Liver (tissue), 9 donors: ENCODE measurements around the gene PTGER2. TPM values are rescaled to one million over a fixed set of nuclear protein-coding genes. Genes with fewer than 3 reads are reported as not detected.

Experiments used
- DNase-seq: peaks from one replicate; pipeline ENCODE4 v3.0.0-alpha.2; 2017; ENCODE audit warnings: low spot score
- H3K27ac ChIP-seq, 2 donors: one replicate each; pipeline ENCODE4 v1.7.0; 2013; ENCODE audit warnings: inconsistent platforms in 2 of 2, low read length in 2 of 2, control low read depth in 1 of 2, low read depth in 1 of 2, mild to moderate bottlenecking in 1 of 2
- H3K27me3 ChIP-seq, 4 donors: one replicate each; pipeline versions ENCODE4 v1.6.1 to v1.7.0; 2013; ENCODE audit warnings: low read length in 3 of 4, inconsistent platforms in 1 of 4, mild to moderate bottlenecking in 1 of 4, moderate library complexity in 1 of 4; ENCODE audit not compliant: control insufficient read depth in 4 of 4, insufficient read depth in 4 of 4
- H3K36me3 ChIP-seq, 4 donors: one replicate each; pipeline versions ENCODE4 v1.6.1 to v1.7.0; 2013; ENCODE audit warnings: low read length in 3 of 4, mild to moderate bottlenecking in 3 of 4, low read depth in 1 of 4, moderate library complexity in 1 of 4; ENCODE audit not compliant: control insufficient read depth in 4 of 4, insufficient read depth in 3 of 4
- H3K4me1 ChIP-seq, 4 donors: one replicate each; pipeline versions ENCODE4 v1.6.1 to v1.7.0; 2013; ENCODE audit warnings: low read length in 3 of 4, mild to moderate bottlenecking in 3 of 4, moderate library complexity in 1 of 4; ENCODE audit not compliant: control insufficient read depth in 4 of 4, insufficient read depth in 4 of 4
- H3K4me3 ChIP-seq, 3 donors: one replicate each; pipeline versions ENCODE4 v1.6.1 to v1.7.0; 2013; ENCODE audit warnings: low read length in 3 of 3, control low read depth in 1 of 3, low read depth in 1 of 3, mild to moderate bottlenecking in 1 of 3
- H3K9ac ChIP-seq, 2 donors: one replicate each; pipeline ENCODE4 v1.7.0; 2013; ENCODE audit warnings: low read length in 2 of 2, mild to moderate bottlenecking in 2 of 2, moderate library complexity in 2 of 2, control low read depth in 1 of 2, low read depth in 1 of 2
- H3K9me3 ChIP-seq, 4 donors: one replicate each; pipeline versions ENCODE4 v1.6.1 to v1.7.0; 2013; ENCODE audit warnings: low read length in 3 of 4; ENCODE audit not compliant: control insufficient read depth in 4 of 4
- FOXA1 ChIP-seq: IDR thresholded peaks from 2 replicates; pipeline ENCODE4 v1.6.1; 2016; ENCODE audit warnings: antibody characterized with exemption
- GABPA ChIP-seq, 2 donors: IDR thresholded peaks in 1 of 2; conservative IDR thresholded peaks in 1 of 2; 2 replicates each; pipeline ENCODE4 v1.6.1; 2016; ENCODE audit warnings: antibody characterized with exemption in 2 of 2, mild to moderate bottlenecking in 1 of 2, moderate library complexity in 1 of 2
- HNF4A ChIP-seq, 2 donors: conservative IDR thresholded peaks; 2 replicates each; pipeline ENCODE4 v1.6.1; 2016; ENCODE audit warnings: antibody characterized with exemption in 2 of 2, mild to moderate bottlenecking in 2 of 2
- HNF4G ChIP-seq: IDR thresholded peaks from 2 replicates; pipeline ENCODE4 v1.6.1; 2016; ENCODE audit warnings: antibody characterized with exemption
- JUND ChIP-seq, 2 donors: IDR thresholded peaks; 2 replicates each; pipeline ENCODE4 v1.6.1; 2016; ENCODE audit warnings: antibody characterized with exemption in 2 of 2
- NR2F2 ChIP-seq: IDR thresholded peaks from 2 replicates; pipeline ENCODE4 v1.6.1; 2016; ENCODE audit warnings: antibody characterized with exemption
- RAD21 ChIP-seq, 2 donors: IDR thresholded peaks; 2 replicates each; pipeline ENCODE4 v1.6.1; 2016; ENCODE audit warnings: antibody characterized with exemption in 2 of 2, mild to moderate bottlenecking in 2 of 2
- SP1 ChIP-seq: IDR thresholded peaks from 2 replicates; pipeline ENCODE4 v1.6.1; 2018; ENCODE audit warnings: antibody characterized with exemption, mild to moderate bottlenecking
- TAF1 ChIP-seq: conservative IDR thresholded peaks from 2 replicates; pipeline ENCODE4 v1.6.1; 2016; ENCODE audit warnings: antibody characterized with exemption, mild to moderate bottlenecking
- YY1 ChIP-seq: IDR thresholded peaks from 2 replicates; pipeline ENCODE4 v1.6.1; 2016; ENCODE audit warnings: antibody characterized with exemption, mild to moderate bottlenecking
- WGBS: extraction: QIAGEN DNeasy Blood & Tissue Kit; methylation state at CpG from one replicate; pipeline ENCODE4 v1.1.7; 2013; 5-methylcytosine and 5-hydroxymethylcytosine counted together
- polyA plus RNA-seq, 2 donors: library from polyadenylated mRNA; stranded (reverse) in 1 of 2; unstranded in 1 of 2; fragments of 200-250 nt in 1 of 2; fragments of >200 nt in 1 of 2; fragmentation: Nextera tagmentation in 1 of 2; extraction: Ambion mirVana in 1 of 2; gene quantifications; one replicate each; pipeline versions ENCODE4 v1.2.1 to v1.2.3, GENCODE V29; 2013 to 2015
- total RNA-seq, 2 donors: library from RNA; depleted of rRNA; stranded (reverse); fragments of >200 nt; gene quantifications; one replicate each; pipeline ENCODE4 v1.2.3, GENCODE V29; 2014
- TF ChIP-seq, protein P1 (sequence below): IDR thresholded peaks from 2 replicates; pipeline ENCODE4 v1.6.1; 2016; ENCODE audit warnings: antibody characterized with exemption
- TF ChIP-seq, protein P2 (sequence below): fragments of 150-350 bp; IDR thresholded peaks from 2 replicates; pipeline ENCODE4 v1.5.1; 2017; ENCODE audit warnings: improper control_type of control experiment, low read depth, low read length; ENCODE audit not compliant: missing input control
- TF ChIP-seq, protein P3 (sequence below): IDR thresholded peaks from 2 replicates; pipeline ENCODE4 v1.6.1; 2016; ENCODE audit warnings: antibody characterized with exemption
- TF ChIP-seq, protein P4 (sequence below): IDR thresholded peaks from 2 replicates; pipeline ENCODE4 v1.6.1; 2016; ENCODE audit warnings: antibody characterized with exemption, mild to moderate bottlenecking
- donor health status: healthy.
- donor health status: healthy.
- donor health status: healthy.
- donor health status: healthy.
- donor health status: healthy.

PTGER2 gene
- total and polyA plus RNA-seq, 4 donors = 0.36 to 1.9 (median 0.81) TPM

DNA sequence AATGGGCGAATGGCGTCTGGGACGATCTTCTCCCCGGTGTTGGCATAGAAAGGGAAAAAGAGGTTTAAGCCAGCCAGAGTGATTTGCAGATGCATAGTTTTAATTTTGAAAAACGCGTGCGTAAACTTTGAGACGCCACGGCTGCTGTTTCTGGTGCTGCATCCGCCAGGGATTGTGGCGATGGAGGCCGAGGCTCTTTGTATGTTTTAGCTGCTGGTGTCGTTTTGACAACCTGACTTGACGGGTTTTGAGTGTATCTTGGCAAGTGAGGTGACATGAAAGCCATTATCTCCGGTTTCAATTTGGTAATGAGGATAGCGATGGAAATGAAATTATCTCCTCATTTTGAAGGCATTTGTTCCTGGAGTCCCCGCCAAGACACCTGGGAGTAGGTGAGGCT, 45.0 kb upstream of the PTGER2 start:
- peak overlapping the region in 1 of 3 donors; percentile 37 for H3K4me3 ChIP-seq
- no peak overlapping the region for H3K27ac ChIP-seq
- no peak overlapping the region for H3K9ac ChIP-seq
- TF ChIP-seq HNF4A (conservative IDR thresholded peaks at IDR 0.05) (no peak), HNF4G (no peak), SP1 (no peak), TAF1 (no peak), NR2F2 (no peak), GABPA (IDR thresholded peaks at IDR 0.05 in 1 of 2, conservative IDR thresholded peaks at IDR 0.05 in 1 of 2) (no peak)
- TF ChIP-seq, protein P1, sequence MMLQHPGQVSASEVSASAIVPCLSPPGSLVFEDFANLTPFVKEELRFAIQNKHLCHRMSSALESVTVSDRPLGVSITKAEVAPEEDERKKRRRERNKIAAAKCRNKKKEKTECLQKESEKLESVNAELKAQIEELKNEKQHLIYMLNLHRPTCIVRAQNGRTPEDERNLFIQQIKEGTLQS = no peak
- TF ChIP-seq, protein P2, sequence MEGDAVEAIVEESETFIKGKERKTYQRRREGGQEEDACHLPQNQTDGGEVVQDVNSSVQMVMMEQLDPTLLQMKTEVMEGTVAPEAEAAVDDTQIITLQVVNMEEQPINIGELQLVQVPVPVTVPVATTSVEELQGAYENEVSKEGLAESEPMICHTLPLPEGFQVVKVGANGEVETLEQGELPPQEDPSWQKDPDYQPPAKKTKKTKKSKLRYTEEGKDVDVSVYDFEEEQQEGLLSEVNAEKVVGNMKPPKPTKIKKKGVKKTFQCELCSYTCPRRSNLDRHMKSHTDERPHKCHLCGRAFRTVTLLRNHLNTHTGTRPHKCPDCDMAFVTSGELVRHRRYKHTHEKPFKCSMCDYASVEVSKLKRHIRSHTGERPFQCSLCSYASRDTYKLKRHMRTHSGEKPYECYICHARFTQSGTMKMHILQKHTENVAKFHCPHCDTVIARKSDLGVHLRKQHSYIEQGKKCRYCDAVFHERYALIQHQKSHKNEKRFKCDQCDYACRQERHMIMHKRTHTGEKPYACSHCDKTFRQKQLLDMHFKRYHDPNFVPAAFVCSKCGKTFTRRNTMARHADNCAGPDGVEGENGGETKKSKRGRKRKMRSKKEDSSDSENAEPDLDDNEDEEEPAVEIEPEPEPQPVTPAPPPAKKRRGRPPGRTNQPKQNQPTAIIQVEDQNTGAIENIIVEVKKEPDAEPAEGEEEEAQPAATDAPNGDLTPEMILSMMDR = no peak
- H3K36me3 ChIP-seq = no peaks in the 10 kb centered on the region
- peaks cover 0 to 11% (median 6%) of the 10 kb centered on the region in 4 donors for H3K27me3 ChIP-seq
- no peaks in the 10 kb centered on the region for H3K9me3 ChIP-seq
- peaks cover 2 to 15% (median 7%) of the 10 kb centered on the region in 4 donors for H3K4me1 ChIP-seq
- WGBS = 25% methylated on average over 17 of the region's 17 CpGs
- no peak for DNase-seq

DNA sequence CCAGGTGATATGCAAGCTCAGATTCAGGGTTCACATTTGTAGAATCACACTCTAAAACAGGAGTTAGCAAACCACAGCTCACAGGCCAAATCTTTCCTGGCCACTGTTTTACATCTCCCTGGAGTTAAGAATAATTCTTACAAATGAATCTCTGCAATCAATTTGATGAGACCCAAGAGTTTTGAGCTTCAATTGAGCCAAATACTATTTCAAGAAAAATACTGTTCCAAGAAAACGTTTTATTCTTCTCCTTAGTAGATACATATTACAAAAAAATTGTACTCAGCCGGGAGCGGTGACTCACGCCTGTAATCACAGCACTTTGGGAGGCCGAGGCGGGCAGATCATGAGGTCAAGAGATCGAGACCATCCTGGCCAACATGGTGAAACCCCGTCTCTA, 44.1 kb upstream of the PTGER2 start:
- DNase-seq = no peak
- Histone ChIP-seq H3K4me1 (peaks cover 2 to 15% (median 7%) of the 10 kb centered on the region in 4 donors), H3K9ac (no peak overlapping the region), H3K36me3 (no peaks in the 10 kb centered on the region), H3K9me3 (no peaks in the 10 kb centered on the region), H3K27me3 (peaks cover 0 to 11% (median 6%) of the 10 kb centered on the region in 4 donors), H3K4me3 (no peak overlapping the region), H3K27ac (no peak overlapping the region)
- TF ChIP-seq, protein P3, sequence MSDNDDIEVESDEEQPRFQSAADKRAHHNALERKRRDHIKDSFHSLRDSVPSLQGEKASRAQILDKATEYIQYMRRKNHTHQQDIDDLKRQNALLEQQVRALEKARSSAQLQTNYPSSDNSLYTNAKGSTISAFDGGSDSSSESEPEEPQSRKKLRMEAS = no peak
- no peak for TF ChIP-seq FOXA1
- no peak for TF ChIP-seq HNF4A (conservative IDR thresholded peaks at IDR 0.05)
- 65% methylated on average over 8 of the region's 8 CpGs for WGBS

DNA sequence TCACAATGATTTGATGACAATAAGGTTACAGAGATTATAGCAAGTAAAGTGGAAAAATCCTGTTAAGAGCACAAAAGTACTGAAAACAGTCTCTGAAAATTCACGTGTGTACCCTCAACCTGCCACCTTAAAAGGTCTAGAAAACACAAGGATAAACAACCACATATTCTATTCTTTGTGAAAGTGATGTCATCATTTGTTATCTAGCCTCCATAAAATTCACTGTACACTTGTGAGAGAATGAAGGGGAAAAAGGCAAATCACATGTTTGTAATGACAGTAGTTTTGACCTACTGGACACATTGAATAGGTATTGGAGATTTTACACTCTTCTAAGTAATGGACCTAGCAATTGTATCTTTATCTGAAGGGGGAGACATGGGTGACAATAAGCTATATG, 42.6 kb upstream of the PTGER2 start:
- WGBS = 67% methylated on average over 1 of the region's 1 CpG
- no peak for TF ChIP-seq GABPA (IDR thresholded peaks at IDR 0.05 in 1 of 2, conservative IDR thresholded peaks at IDR 0.05 in 1 of 2)
- Histone ChIP-seq H3K9me3 (no peaks in the 10 kb centered on the region), H3K4me3 (no peak overlapping the region), H3K4me1 (peaks cover 2 to 15% (median 7%) of the 10 kb centered on the region in 4 donors), H3K27ac (no peak overlapping the region), H3K27me3 (peaks cover 0 to 11% (median 6%) of the 10 kb centered on the region in 4 donors), H3K9ac (no peak overlapping the region), H3K36me3 (no peaks in the 10 kb centered on the region)
- no peak for DNase-seq

DNA sequence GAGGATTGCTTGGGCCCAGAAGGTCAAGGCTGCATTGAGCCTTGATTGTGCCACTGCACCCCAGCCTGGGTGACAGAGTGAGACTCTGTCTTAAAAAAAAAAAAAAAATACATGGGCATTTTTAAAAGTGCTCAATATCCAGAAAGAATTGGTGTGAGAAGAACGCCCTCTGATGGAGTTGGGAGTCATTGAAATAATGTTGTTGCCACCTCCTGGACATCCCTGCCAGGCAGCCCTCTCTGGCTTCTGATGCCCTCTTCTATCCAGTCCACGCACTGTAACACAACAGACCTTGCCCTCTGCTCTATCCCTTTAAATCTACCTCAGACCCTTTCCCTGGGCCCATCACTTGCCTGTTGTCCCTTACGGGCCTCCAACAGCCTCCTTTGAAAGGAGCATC, 41.7 kb upstream of the PTGER2 start:
- WGBS = 56% methylated on average over 3 of the region's 3 CpGs
- TF ChIP-seq, protein P2 = peak; percentile 10
- TF ChIP-seq, protein P4, sequence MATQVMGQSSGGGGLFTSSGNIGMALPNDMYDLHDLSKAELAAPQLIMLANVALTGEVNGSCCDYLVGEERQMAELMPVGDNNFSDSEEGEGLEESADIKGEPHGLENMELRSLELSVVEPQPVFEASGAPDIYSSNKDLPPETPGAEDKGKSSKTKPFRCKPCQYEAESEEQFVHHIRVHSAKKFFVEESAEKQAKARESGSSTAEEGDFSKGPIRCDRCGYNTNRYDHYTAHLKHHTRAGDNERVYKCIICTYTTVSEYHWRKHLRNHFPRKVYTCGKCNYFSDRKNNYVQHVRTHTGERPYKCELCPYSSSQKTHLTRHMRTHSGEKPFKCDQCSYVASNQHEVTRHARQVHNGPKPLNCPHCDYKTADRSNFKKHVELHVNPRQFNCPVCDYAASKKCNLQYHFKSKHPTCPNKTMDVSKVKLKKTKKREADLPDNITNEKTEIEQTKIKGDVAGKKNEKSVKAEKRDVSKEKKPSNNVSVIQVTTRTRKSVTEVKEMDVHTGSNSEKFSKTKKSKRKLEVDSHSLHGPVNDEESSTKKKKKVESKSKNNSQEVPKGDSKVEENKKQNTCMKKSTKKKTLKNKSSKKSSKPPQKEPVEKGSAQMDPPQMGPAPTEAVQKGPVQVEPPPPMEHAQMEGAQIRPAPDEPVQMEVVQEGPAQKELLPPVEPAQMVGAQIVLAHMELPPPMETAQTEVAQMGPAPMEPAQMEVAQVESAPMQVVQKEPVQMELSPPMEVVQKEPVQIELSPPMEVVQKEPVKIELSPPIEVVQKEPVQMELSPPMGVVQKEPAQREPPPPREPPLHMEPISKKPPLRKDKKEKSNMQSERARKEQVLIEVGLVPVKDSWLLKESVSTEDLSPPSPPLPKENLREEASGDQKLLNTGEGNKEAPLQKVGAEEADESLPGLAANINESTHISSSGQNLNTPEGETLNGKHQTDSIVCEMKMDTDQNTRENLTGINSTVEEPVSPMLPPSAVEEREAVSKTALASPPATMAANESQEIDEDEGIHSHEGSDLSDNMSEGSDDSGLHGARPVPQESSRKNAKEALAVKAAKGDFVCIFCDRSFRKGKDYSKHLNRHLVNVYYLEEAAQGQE = no peak
- TF ChIP-seq RAD21 (IDR thresholded peaks at IDR 0.05) (peak in 1 of 2 donors; percentile 25), JUND (IDR thresholded peaks at IDR 0.05) (no peak), YY1 (no peak)
- Histone ChIP-seq H3K36me3 (no peaks in the 10 kb centered on the region), H3K4me3 (no peak overlapping the region), H3K9me3 (no peaks in the 10 kb centered on the region), H3K27ac (no peak overlapping the region), H3K27me3 (peaks cover 0 to 11% (median 6%) of the 10 kb centered on the region in 4 donors), H3K9ac (no peak overlapping the region), H3K4me1 (peaks cover 2 to 11% (median 7%) of the 10 kb centered on the region in 4 donors)
- DNase-seq = no peak
